GM23338 (cell line): ENCODE measurements around the gene SPAG7. TPM values are rescaled to one million over a fixed set of nuclear protein-coding genes. Genes with fewer than 3 reads are reported as not detected.
A peak's percentile ranks its signal among the peaks of the same experiment; 100 is the strongest.

Source experiments
- ATAC-seq: fragments of 200-7000 bp; cut with Tn5 transposase; 3 replicates; pipeline ENCODE4 v1.9.1; 2020
- DNase-seq: peaks from one replicate; pipeline ENCODE4 v3.0.0-alpha.2; 2015; ENCODE audit warnings: low spot score
- H2AFZ ChIP-seq: fragments of 200-600 bp; sonication (generic); 2 replicates; pipeline ENCODE4 v1.8.0; 2016; ENCODE audit warnings: antibody characterized with exemption, mild to moderate bottlenecking, moderate library complexity
- H3F3A ChIP-seq: fragments of 200-600 bp; sonication (generic); replicated peaks from 2 replicates; pipeline ENCODE4 v1.8.0; 2017; ENCODE audit warnings: antibody characterized with exemption, mixed run types, low read depth
- H3K27ac ChIP-seq: fragments of 200-600 bp; sonication (generic); 2 replicates; pipeline ENCODE4 v1.6.1; 2016; ENCODE audit warnings: low read depth
- H3K27me3 ChIP-seq: fragments of 200-600 bp; sonication (generic); 2 replicates; pipeline ENCODE4 v1.8.0; 2016; ENCODE audit warnings: mild to moderate bottlenecking, mixed run types, moderate library complexity; ENCODE audit not compliant: insufficient read depth
- H3K36me3 ChIP-seq: fragments of 200-600 bp; sonication (generic); 2 replicates; pipeline ENCODE4 v1.8.0; 2016; ENCODE audit warnings: mild to moderate bottlenecking; ENCODE audit not compliant: insufficient read depth
- H3K4me1 ChIP-seq: fragments of 200-600 bp; sonication (generic); 2 replicates; pipeline ENCODE4 v1.8.0; 2016; ENCODE audit warnings: mild to moderate bottlenecking, moderate library complexity; ENCODE audit not compliant: insufficient read depth
- H3K4me2 ChIP-seq: fragments of 200-600 bp; sonication (generic); 2 replicates; pipeline ENCODE4 v1.7.1; 2017; ENCODE audit warnings: mixed run types
- H3K4me3 ChIP-seq: fragments of 200-600 bp; sonication (generic); 2 replicates; pipeline ENCODE4 v1.6.1; 2016; ENCODE audit warnings: mixed run types
- H3K79me2 ChIP-seq: fragments of 200-600 bp; sonication (generic); replicated peaks from 2 replicates; pipeline ENCODE4 v1.8.0; 2017; ENCODE audit warnings: mild to moderate bottlenecking; ENCODE audit not compliant: insufficient read depth
- H3K9me2 ChIP-seq: fragments of 200-600 bp; sonication (generic); 2 replicates; pipeline ENCODE4 v1.8.0; 2017; ENCODE audit not compliant: insufficient read depth
- H4K20me1 ChIP-seq: fragments of 200-600 bp; sonication (generic); replicated peaks from 2 replicates; pipeline ENCODE4 v1.8.0; 2017; ENCODE audit warnings: mild to moderate bottlenecking; ENCODE audit not compliant: insufficient read depth
- H3K27ac Mint-ChIP-seq: 2 replicates; pipeline ENCODE4 v1.8.0; 2020; ENCODE audit warnings: inconsistent platforms, mild to moderate bottlenecking, moderate library complexity, mixed read lengths
- H3K27me3 Mint-ChIP-seq: 3 replicates; pipeline ENCODE4 v1.8.0; 2022; ENCODE audit warnings: low read depth, mild to moderate bottlenecking, moderate library complexity, mixed read lengths, inconsistent platforms; ENCODE audit not compliant: insufficient read depth, poor library complexity
- H3K36me3 Mint-ChIP-seq: 3 replicates; pipeline ENCODE4 v1.8.0; 2021; ENCODE audit warnings: low read depth, mild to moderate bottlenecking, inconsistent platforms, moderate library complexity, mixed read lengths
- H3K4me1 Mint-ChIP-seq: 3 replicates; pipeline ENCODE4 v1.8.0; 2020; ENCODE audit warnings: mild to moderate bottlenecking, inconsistent platforms, mixed read lengths
- H3K4me3 Mint-ChIP-seq: 3 replicates; pipeline ENCODE4 v1.8.0; 2021; ENCODE audit warnings: moderate library complexity, mild to moderate bottlenecking, inconsistent platforms, mixed read lengths
- H3K9me3 Mint-ChIP-seq: 3 replicates; pipeline ENCODE4 v1.8.0; 2020; ENCODE audit warnings: moderate library complexity, mild to moderate bottlenecking, inconsistent platforms, mixed read lengths
- CREB1 ChIP-seq: fragments of 250-450 bp; sonication (Bioruptor Pico); IDR thresholded peaks from 2 replicates; pipeline ENCODE4 v1.5.0; 2020; ENCODE audit warnings: low read depth, mild to moderate bottlenecking, moderate library complexity
- EZH2 ChIP-seq: fragments of 200-600 bp; sonication (generic); IDR thresholded peaks from one replicate; pipeline ENCODE4 v1.8.0; 2017; ENCODE audit warnings: antibody characterized with exemption, mild to moderate bottlenecking, low read depth; ENCODE audit not compliant: unreplicated experiment
- JUNB ChIP-seq: IDR thresholded peaks from one replicate; pipeline ENCODE4 v1.6.1; 2016; ENCODE audit warnings: antibody characterized with exemption; ENCODE audit not compliant: unreplicated experiment
- NANOG ChIP-seq: IDR thresholded peaks from 2 replicates; pipeline ENCODE4 v1.6.1; 2016; ENCODE audit warnings: antibody characterized with exemption, borderline replicate concordance
- POLR2AphosphoS5 ChIP-seq: IDR thresholded peaks from 2 replicates; pipeline ENCODE4 v1.6.1; 2016; ENCODE audit warnings: antibody characterized with exemption, low read depth
- ZNF114 ChIP-seq: fragments of 250-450 bp; sonication (Bioruptor Pico); IDR thresholded peaks from 2 replicates; pipeline ENCODE4 v1.5.0; 2020; ENCODE audit warnings: mild to moderate bottlenecking, moderate library complexity
- ZNF331 ChIP-seq: fragments of 250-450 bp; sonication (Bioruptor Pico); IDR thresholded peaks from 2 replicates; pipeline ENCODE4 v1.5.0; 2020; ENCODE audit warnings: low read depth, mild to moderate bottlenecking, moderate library complexity
- polyA plus RNA-seq: library from polyadenylated mRNA; unstranded; fragments of >200 nt; fragmentation: Nextera tagmentation; extraction: Ambion mirVana; gene quantifications from 2 replicates; pipeline ENCODE4 v1.2.1, GENCODE V29; 2016
- total RNA-seq: library from RNA; depleted of rRNA; stranded (reverse); fragments of >200 nt; shearing (Covaris generic); gene quantifications from 2 replicates; pipeline ENCODE4 v1.2.3, GENCODE V29; 2014
- TF ChIP-seq, protein P1 (sequence below), 2 experiments: fragments of 200-600 bp in 1 of 2; sonication (generic) in 1 of 2; conservative IDR thresholded peaks; 2 replicates each; pipeline versions ENCODE4 v1.5.1 to v1.6.1; 2016 to 2017; ENCODE audit warnings: antibody characterized with exemption in 2 of 2, low read depth in 2 of 2, mild to moderate bottlenecking in 2 of 2, moderate library complexity in 1 of 2
- TF ChIP-seq, protein P2 (sequence below): fragments of 250-450 bp; sonication (Bioruptor Pico); IDR thresholded peaks from 2 replicates; pipeline ENCODE4 v1.5.0; 2020; ENCODE audit warnings: mild to moderate bottlenecking, moderate library complexity

Gene SPAG7
- total and polyA plus RNA-seq, 2 experiments from 2014 or later, result 77.9 to 226 TPM

DNA sequence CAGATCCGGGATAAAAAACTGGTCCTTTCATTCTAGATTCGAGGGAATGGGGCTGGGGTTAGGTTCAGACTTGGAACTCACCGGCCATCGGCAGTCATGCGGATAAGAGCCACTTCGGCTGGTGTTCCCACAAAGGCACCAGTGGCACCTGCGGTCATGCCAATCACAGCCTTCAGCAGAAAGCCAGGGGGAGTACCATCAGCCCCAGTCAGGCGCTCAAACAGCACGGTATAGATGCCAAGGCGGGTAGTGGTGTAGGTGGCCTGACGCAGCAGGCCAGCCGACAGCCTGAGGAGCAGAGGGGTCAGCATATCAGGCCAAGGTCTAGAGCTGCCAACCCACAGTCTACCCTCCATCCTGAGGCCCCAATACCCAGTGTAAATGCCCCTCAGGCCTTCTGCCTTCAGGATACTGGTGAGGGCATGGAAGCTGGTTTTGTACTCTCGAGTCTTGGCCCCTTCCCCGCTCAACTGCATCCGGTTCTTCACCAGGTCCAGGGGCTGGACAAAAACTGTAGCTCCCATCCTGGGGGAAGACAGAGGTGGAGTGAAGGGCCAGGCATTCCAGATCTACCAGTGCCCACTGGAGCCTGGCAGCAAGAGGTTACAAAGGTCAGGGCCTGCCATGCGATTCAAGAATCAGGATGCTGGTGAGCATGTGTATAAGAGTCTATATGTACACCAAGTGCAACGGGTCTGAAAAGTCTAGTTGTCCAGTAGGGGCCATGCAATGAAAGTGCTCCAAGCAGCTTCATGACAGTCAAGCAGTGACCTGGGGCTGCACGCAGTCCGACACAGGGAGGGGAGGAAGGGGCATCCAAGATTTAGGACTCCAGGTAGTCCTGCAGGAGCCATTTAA, 28.7 kb downstream of the SPAG7 start:
- Histone ChIP-seq H3K4me1 (peaks cover 16% of the 10 kb centered on the region), H2AFZ (0 out of 2 replicates have a peak overlapping the region, but pooled peaks have one; percentile 26), H3K36me3 (peaks cover 5% of the 10 kb centered on the region; the same call in 1 of the 2 replicates), H4K20me1 (peaks cover 18% of the 10 kb centered on the region; the same call in 1 of the 2 replicates), H3K4me3 (peak overlapping the region; percentile 78), H3K9me2 (no peaks in the 10 kb centered on the region), H3K4me2 (peak overlapping the region; percentile 100), H3K27me3 (no peaks in the 10 kb centered on the region), H3F3A (peaks cover 35% of the 10 kb centered on the region), H3K79me2 (peaks cover 34% of the 10 kb centered on the region), H3K27ac (peak overlapping the region; percentile 84)
- ATAC-seq (no peak; the same call in 1 of the 3 replicates), DNase-seq (no peak)
- Mint-ChIP-seq H3K27me3 (peaks cover 13% of the 10 kb centered on the region), H3K9me3 (no peaks in the 10 kb centered on the region), H3K4me3 (peak overlapping the region; percentile 92), H3K27ac (peak overlapping the region; percentile 94), H3K4me1 (peaks cover 32% of the 10 kb centered on the region), H3K36me3 (peaks cover 69% of the 10 kb centered on the region)
- TF ChIP-seq ZNF331 (CRISPR knock-in tag) (no peak), JUNB (no peak), CREB1 (CRISPR knock-in tag) (no peak), NANOG (no peak), EZH2 (no peak), POLR2AphosphoS5 (no peak), ZNF114 (CRISPR knock-in tag) (no peak)
- TF ChIP-seq, protein P1, sequence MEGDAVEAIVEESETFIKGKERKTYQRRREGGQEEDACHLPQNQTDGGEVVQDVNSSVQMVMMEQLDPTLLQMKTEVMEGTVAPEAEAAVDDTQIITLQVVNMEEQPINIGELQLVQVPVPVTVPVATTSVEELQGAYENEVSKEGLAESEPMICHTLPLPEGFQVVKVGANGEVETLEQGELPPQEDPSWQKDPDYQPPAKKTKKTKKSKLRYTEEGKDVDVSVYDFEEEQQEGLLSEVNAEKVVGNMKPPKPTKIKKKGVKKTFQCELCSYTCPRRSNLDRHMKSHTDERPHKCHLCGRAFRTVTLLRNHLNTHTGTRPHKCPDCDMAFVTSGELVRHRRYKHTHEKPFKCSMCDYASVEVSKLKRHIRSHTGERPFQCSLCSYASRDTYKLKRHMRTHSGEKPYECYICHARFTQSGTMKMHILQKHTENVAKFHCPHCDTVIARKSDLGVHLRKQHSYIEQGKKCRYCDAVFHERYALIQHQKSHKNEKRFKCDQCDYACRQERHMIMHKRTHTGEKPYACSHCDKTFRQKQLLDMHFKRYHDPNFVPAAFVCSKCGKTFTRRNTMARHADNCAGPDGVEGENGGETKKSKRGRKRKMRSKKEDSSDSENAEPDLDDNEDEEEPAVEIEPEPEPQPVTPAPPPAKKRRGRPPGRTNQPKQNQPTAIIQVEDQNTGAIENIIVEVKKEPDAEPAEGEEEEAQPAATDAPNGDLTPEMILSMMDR (conservative IDR thresholded peaks at IDR 0.05; ENCODE audit: low read depth in 2 of 2), result no peak
- TF ChIP-seq, protein P2, sequence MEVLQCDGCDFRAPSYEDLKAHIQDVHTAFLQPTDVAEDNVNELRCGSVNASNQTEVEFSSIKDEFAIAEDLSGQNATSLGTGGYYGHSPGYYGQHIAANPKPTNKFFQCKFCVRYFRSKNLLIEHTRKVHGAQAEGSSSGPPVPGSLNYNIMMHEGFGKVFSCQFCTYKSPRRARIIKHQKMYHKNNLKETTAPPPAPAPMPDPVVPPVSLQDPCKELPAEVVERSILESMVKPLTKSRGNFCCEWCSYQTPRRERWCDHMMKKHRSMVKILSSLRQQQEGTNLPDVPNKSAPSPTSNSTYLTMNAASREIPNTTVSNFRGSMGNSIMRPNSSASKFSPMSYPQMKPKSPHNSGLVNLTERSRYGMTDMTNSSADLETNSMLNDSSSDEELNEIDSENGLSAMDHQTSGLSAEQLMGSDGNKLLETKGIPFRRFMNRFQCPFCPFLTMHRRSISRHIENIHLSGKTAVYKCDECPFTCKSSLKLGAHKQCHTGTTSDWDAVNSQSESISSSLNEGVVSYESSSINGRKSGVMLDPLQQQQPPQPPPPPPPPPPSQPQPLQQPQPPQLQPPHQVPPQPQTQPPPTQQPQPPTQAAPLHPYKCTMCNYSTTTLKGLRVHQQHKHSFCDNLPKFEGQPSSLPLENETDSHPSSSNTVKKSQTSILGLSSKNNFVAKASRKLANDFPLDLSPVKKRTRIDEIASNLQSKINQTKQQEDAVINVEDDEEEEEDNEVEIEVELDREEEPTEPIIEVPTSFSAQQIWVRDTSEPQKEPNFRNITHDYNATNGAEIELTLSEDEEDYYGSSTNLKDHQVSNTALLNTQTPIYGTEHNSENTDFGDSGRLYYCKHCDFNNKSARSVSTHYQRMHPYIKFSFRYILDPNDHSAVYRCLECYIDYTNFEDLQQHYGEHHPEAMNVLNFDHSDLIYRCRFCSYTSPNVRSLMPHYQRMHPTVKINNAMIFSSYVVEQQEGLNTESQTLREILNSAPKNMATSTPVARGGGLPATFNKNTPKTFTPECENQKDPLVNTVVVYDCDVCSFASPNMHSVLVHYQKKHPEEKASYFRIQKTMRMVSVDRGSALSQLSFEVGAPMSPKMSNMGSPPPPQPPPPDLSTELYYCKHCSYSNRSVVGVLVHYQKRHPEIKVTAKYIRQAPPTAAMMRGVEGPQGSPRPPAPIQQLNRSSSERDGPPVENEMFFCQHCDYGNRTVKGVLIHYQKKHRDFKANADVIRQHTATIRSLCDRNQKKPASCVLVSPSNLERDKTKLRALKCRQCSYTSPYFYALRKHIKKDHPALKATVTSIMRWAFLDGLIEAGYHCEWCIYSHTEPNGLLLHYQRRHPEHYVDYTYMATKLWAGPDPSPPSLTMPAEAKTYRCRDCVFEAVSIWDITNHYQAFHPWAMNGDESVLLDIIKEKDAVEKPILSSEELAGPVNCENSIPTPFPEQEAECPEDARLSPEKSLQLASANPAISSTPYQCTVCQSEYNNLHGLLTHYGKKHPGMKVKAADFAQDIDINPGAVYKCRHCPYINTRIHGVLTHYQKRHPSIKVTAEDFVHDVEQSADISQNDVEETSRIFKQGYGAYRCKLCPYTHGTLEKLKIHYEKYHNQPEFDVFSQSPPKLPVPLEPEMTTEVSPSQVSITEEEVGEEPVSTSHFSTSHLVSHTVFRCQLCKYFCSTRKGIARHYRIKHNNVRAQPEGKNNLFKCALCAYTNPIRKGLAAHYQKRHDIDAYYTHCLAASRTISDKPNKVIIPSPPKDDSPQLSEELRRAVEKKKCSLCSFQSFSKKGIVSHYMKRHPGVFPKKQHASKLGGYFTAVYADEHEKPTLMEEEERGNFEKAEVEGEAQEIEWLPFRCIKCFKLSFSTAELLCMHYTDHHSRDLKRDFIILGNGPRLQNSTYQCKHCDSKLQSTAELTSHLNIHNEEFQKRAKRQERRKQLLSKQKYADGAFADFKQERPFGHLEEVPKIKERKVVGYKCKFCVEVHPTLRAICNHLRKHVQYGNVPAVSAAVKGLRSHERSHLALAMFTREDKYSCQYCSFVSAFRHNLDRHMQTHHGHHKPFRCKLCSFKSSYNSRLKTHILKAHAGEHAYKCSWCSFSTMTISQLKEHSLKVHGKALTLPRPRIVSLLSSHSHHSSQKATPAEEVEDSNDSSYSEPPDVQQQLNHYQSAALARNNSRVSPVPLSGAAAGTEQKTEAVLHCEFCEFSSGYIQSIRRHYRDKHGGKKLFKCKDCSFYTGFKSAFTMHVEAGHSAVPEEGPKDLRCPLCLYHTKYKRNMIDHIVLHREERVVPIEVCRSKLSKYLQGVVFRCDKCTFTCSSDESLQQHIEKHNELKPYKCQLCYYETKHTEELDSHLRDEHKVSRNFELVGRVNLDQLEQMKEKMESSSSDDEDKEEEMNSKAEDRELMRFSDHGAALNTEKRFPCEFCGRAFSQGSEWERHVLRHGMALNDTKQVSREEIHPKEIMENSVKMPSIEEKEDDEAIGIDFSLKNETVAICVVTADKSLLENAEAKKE (CRISPR knock-in tag), result no peak
